K562 (cell line): Measurements from ENCODE around the gene UBN2.

Source experiments
- FOXK1 ChIP-seq: sonication (generic); formaldehyde crosslinking; IDR thresholded peaks from 2 replicates; pipeline ENCODE4 v1.8.0; 2022; ENCODE audit warnings: missing genetic modification reagents, mild to moderate bottlenecking, borderline replicate concordance
- RCOR1 ChIP-seq, 2 experiments: IDR thresholded peaks; 2 replicates each; pipeline ENCODE4 v1.6.1; 2012; ENCODE audit warnings: low read depth in 2 of 2, low read length in 2 of 2, borderline replicate concordance in 1 of 2, improper control_type of control experiment in 1 of 2
- YBX1 ChIP-seq: fragments of 450-650 bp; IDR thresholded peaks from 2 replicates; pipeline ENCODE4 v1.7.1; 2016; ENCODE audit warnings: mild to moderate bottlenecking
- YY1 ChIP-seq, 3 experiments: IDR thresholded peaks; 2 replicates each; pipeline ENCODE4 v1.6.1; 2011; ENCODE audit warnings: low read length in 2 of 3, mild to moderate bottlenecking in 2 of 3, moderate library complexity in 2 of 3, borderline replicate concordance in 1 of 3, control low read depth in 1 of 3, low read depth in 1 of 3; ENCODE audit not compliant: insufficient read depth in 3 of 3, insufficient replicate concordance in 2 of 3, control insufficient read depth in 1 of 3, insufficient read length in 1 of 3; ENCODE audit errors: extremely low read depth in 1 of 3
- TF ChIP-seq, protein P1 (sequence below), 3 experiments: IDR thresholded peaks in 2 of 3; conservative IDR thresholded peaks in 1 of 3; 2 replicates each; pipeline ENCODE4 v1.5.1; 2011 to 2012; ENCODE audit warnings: low read length in 3 of 3, mild to moderate bottlenecking in 3 of 3, control low read depth in 2 of 3, improper control_type of control experiment in 1 of 3, inconsistent platforms in 1 of 3, low read depth in 1 of 3, mixed read lengths in 1 of 3, moderate library complexity in 1 of 3; ENCODE audit not compliant: insufficient read depth in 2 of 3

DNA sequence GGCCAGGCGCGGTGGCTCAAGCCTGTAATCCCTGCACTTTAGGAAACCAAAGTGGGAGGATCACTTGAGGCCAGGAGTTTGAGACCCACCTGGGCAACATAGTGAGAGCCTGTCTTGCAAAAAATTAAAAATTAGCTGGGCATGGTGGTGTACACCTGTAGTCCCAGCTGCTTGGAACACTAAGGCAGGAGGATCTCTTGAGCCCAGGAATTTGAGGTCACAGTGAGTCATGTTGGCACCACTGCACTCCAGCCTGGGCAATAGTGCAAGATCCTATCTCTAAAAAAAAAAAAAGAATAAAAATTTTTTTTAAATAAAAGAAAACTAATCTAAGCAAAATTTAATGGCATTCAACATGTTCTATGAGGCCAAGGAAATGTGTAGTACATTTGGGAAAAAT, 44.9 kb upstream of the UBN2 start:
- TF ChIP-seq, protein P1, sequence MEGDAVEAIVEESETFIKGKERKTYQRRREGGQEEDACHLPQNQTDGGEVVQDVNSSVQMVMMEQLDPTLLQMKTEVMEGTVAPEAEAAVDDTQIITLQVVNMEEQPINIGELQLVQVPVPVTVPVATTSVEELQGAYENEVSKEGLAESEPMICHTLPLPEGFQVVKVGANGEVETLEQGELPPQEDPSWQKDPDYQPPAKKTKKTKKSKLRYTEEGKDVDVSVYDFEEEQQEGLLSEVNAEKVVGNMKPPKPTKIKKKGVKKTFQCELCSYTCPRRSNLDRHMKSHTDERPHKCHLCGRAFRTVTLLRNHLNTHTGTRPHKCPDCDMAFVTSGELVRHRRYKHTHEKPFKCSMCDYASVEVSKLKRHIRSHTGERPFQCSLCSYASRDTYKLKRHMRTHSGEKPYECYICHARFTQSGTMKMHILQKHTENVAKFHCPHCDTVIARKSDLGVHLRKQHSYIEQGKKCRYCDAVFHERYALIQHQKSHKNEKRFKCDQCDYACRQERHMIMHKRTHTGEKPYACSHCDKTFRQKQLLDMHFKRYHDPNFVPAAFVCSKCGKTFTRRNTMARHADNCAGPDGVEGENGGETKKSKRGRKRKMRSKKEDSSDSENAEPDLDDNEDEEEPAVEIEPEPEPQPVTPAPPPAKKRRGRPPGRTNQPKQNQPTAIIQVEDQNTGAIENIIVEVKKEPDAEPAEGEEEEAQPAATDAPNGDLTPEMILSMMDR (IDR thresholded peaks at IDR 0.05 in 2 of 3, conservative IDR thresholded peaks at IDR 0.05 in 1 of 3; ENCODE audit: insufficient read depth in 2 of 3, low read depth in 1 of 3, low read length in 3 of 3): no peak
- TF ChIP-seq YBX1: no peak
- no peak for TF ChIP-seq FOXK1
- TF ChIP-seq RCOR1 (IDR thresholded peaks at IDR 0.05; ENCODE audit: borderline replicate concordance in 1 of 2, low read depth in 2 of 2, low read length in 2 of 2): no peak
- no peak for TF ChIP-seq YY1 (IDR thresholded peaks at IDR 0.05; ENCODE audit: borderline replicate concordance in 1 of 3, control insufficient read depth in 1 of 3, extremely low read depth in 1 of 3, insufficient read depth in 3 of 3, insufficient read length in 1 of 3, insufficient replicate concordance in 2 of 3, low read depth in 1 of 3, low read length in 2 of 3)
